Choroid plexus epithelial cell (primary cell): ENCODE measurements around the gene AP1AR.

Source experiments
- DNase-seq: peaks from one replicate; pipeline ENCODE4 v3.0.0-alpha.2; 2010; ENCODE audit warnings: low read depth
- H3K4me3 ChIP-seq: 2 replicates; pipeline ENCODE4 v1.5.1; 2011; ENCODE audit warnings: low read depth, mild to moderate bottlenecking, control low read depth, low read length, moderate library complexity
- CTCF ChIP-seq: conservative IDR thresholded peaks from 2 replicates; pipeline ENCODE4 v1.5.1; 2011; ENCODE audit warnings: low read depth, mild to moderate bottlenecking, control low read depth, inconsistent platforms, low read length, moderate library complexity

Gene AP1AR

GRCh38 chr4:112272292-112272691 is 40.7 kb downstream of the AP1AR start:
- no peak overlapping the region for H3K4me3 ChIP-seq
- no peak for DNase-seq
- no peak for TF ChIP-seq CTCF

- DNase-seq = no peak
- no peak for TF ChIP-seq CTCF
- H3K4me3 ChIP-seq = no peak overlapping the region
These were observed 43.4 kb downstream of the AP1AR start for GRCh38 chr4:112274959-112275358.

GRCh38 chr4:112276113-112276512 is 44.5 kb downstream of the AP1AR start:
- H3K4me3 ChIP-seq = no peak overlapping the region
- TF ChIP-seq CTCF = no peak
- no peak for DNase-seq

GRCh38 chr4:112277220-112277619 is 45.6 kb downstream of the AP1AR start:
- no peak overlapping the region for H3K4me3 ChIP-seq
- TF ChIP-seq CTCF = no peak
- no peak for DNase-seq

GRCh38 chr4:112277705-112278448 is 46.3 kb downstream of the AP1AR start:
- DNase-seq = no peak
- H3K4me3 ChIP-seq = no peak overlapping the region
- TF ChIP-seq CTCF = no peak

GRCh38 chr4:112279025-112279881 is 47.7 kb downstream of the AP1AR start:
- no peak overlapping the region for H3K4me3 ChIP-seq
- no peak for TF ChIP-seq CTCF
- peak; percentile 44 for DNase-seq
